GM21360 (cell line): ENCODE data around the gene SLC7A5.
"Not testable (repeated sequence)": the region's sequence is repeated elsewhere in the genome, so short reads cannot be mapped to it uniquely, and the experiment has no call there.

Experiments
- ATAC-seq: cut with Tn5 transposase; IDR thresholded peaks from one replicate; pipeline ENCODE4 v1.9.1; 2021; ENCODE audit warnings: mild to moderate bottlenecking, moderate library complexity; ENCODE audit not compliant: unreplicated experiment

SLC7A5 gene

DNA sequence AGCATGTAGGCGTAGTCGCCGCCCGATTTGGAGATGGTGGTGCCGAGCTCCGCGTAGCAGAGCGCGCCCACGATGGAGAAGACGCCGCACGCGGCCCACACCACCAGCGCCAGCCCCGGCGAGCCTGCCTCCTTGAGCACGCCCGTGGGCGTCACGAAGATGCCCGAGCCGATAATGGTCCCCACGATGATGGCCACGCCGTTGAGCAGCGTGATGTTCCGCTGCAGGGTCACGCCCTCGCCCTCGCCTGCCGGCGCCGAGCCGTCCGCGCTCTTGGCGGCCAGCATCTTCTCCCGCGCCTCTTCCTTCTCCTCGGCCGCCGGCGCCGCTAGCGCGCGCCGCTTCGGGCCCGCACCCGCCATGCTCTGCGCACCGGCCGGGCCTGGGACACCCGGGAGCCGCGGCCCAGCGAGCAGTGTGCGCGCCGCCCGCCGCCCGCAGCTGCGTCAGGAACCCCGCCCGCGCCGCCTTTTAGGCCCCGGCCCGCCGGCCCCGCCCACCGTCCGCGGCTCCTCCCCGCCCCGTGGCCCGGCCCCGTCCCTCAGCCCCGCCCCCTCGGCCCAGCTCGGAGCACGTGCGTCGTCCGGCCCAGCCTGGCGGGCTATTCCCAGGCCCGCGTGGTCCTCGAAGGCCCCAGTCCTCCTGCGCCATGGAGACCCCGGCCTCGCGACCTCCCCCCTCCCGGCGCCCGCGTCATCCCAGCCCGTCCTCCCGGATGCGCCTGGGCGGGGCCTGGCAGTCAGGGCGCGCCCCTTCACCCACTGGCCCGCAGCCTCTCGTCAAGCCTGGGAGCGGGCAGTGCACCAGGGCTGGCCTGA, at the start of gene SLC7A5:
SLC7A5 (minus strand) TSS at position 447 of the 818 bp plus-strand sequence; CDS start at position 362, 85 bp downstream.
- ATAC-seq = peak; percentile 56

DNA sequence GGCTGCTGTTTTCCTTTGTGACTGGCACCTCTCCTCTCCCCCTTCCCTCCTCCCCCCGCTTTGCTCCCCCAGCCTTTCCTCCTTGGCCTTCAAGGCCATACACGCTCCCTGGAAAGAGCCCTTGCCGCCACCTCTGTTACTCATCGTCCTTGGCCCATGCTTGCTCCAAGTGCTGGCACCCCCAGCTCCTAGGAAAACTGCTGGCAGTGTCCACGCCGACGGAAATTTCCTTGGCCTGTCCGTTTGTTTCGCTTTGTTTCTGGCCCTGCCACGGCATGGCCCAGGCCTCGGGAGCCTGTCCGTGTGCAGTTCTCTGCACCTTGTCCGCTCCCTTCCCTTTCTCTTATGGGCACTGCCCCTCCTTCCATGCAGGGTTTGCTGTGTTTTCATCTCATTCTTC, 49.0 kb upstream of the SLC7A5 start:
- no peak for ATAC-seq

DNA sequence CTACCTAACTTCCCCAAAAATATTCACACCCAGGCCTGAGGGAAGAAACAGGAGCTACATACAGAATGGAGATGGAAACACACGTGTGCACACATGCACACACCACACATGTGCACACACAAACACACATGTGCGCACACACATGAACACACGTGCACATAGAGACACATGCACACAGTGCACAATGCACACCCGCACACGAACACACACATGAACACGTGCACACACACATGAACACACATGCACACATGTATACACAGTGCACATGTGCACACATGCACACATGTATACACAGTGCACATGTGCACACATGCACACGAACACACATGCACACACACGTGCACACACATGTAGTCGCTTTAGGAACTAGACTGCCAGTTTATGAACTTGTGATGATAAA, 48.2 kb upstream of the SLC7A5 start:
- no peak for ATAC-seq

DNA sequence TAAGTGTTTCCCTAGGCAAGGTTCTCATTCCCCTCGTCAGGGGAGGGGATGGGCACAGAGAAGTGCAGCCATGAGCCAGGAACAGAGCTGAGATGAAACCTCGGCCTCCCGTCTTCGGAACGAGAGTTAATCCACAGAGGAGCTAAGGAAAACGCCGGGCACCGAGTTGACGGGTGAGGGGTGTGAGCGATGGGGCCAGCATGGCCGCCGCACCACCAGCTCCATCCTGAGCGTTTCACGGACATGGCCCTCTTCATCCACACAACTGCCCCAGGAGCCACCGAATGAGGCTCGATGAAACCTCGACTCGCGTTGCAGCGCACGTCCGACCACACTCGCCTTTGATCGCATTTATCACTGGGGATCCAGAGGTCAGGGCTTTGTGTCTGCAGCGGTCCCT, 45.5 kb upstream of the SLC7A5 start:
- ATAC-seq = no peak

DNA sequence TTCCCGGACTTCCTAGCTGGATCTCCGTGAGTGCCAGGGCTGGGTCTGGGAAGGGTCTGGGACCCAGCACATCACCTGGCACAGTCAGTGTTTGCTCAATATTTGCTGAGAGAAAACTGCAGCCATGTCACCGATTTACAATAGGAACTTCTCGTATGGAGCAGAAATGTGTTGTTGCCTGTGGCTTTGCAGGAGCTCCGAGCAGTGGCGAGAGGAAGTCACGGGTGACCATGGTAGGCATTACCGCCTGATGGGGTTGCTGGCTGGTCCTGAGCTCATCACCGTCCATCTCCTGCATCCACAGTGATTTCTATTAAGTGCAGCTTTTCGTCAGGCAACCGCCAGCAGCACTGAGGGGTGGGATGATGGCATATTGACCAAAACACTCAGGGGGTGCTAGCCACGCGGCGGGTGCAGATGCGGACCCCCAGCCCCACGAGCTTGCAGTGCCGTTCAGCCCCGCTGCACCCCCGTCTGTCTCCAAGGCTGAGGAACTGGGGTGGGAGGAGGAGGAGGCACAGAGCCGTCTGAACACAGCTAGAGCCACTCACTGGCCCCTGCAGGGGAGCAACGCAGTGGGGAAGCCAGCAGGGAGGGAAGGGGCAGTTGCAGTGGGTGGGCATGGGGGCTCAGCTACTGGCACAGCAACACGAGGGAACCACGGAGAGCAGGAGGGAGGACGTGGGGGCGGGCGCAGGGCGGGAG, 44.9 kb upstream of the SLC7A5 start:
- ATAC-seq = not testable (repeated sequence)

DNA sequence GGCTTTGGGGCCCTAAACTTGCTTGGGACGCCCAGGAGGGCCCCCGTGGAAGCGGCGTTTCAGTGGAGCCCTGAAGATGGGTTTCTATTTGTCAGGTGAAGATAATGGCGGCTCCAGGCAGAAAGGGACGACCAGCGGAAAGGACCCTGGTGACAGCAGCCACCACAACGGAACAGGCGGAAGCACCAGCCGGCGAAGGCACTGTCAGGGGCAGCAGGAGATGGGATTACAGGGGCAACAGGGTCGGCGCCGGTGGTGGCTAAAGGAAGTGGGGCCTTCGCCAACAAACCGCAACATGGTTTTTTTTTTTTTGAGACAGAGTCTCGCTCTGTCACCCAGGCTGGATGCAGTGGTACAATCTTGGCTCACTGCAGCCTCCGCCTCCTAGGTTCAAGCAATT, 43.4 kb upstream of the SLC7A5 start:
- not testable (repeated sequence) for ATAC-seq

DNA sequence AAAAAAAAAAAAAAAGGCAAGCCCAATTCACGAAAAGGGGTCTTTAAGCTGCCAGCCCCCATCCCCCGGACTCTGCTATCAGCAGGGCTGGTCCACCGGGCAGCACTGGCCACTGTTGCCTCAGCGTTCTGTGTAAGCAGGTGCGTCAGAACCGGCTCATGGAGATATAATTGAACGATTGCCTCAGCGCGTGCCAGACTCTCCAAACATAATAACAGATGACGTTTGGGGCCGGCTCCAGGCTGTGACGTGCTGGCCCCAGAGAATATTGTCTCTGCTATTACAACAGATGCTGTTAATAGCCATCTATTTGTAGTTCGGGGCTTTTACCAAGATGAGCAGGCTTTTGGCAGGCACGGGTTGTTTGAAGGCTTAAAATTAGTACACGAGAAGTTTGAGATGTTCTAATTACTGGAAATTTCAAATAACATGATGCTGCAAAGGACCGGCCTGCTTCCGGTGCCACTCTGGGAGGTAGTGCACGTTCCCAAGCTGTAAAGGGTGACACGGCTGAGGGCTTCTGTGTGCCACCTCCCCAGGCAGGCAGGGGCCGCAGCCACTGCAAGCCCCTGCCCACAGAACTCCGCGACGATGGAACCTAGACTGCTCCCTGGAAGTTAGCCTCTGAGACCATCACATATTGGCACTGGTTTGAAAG, 41.9 kb upstream of the SLC7A5 start:
- ATAC-seq = not testable (repeated sequence)

DNA sequence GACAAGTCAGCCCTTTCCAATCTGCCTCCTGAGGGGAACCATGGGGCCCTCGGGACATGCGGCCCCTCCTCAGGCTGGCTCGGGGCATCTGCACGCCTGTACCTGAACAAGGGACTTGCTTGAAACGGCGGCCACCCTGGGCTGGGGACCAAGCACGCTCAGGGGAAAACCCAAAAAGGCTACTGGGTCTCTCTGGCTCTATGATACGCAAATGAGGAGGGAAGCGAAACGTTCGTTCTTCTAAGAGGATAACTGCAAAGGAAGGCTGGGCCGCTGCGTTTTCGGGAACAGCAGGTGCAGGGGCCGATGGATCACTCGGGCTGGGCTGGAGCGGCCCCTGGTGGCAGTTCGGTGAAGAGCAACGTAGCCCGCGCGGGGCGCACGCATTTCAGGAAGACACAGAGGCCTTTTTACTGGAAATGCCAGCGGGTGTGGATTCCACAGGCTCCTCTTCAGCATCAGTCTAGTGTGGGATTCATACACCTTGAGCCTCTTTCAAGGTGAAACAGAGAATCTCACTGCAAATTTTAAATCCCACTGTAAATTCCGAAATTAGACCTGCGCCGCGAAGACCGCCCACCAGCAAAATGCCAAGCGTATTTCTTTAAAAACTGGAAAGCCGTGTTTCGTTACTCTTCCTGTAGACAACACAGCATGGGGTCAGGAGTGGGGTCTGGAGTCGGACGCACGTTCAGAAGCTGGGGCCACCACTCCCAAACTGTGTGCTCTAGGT, 40.1 kb upstream of the SLC7A5 start:
- ATAC-seq = peak; percentile 86

DNA sequence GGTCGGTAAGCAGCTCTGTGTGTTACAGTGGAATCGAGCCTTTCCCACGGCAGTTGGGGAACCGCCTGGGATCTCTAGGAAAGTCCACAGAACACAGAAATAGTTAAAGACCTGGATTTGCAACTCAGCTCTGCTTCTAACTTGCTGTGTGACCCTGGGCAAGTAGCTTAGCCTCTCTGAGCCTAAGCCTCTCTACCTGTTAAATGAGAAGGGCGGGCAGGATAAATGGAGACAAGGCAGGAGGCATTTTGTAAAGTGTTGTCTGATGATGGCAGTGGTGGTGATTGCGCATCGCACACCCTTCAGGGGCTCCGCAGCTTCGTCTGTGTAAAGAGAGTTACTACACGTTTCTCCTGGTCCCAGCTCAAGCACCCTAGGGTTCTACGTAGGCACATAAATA, 38.8 kb upstream of the SLC7A5 start:
- not testable (repeated sequence) for ATAC-seq

DNA sequence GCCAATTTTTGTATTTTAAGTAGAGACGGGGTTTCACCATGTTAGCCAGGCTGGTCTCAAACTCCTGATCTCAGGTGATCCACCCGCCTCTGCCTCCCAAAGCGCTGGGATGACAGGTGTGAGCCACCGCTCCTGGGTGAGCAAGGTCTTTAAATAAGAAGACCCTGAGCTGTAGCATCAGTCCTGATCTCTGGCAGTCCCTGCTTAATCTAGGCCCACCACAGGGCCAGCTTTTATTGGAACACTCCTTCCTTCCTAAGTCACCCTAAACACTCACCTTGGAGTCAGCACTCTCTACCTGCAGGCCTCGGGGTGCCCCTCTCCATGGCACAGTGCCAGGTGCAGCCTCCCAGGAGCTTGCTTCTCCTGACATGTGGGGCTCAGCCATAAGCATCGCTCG, 36.2 kb upstream of the SLC7A5 start:
- ATAC-seq = not testable (repeated sequence)

DNA sequence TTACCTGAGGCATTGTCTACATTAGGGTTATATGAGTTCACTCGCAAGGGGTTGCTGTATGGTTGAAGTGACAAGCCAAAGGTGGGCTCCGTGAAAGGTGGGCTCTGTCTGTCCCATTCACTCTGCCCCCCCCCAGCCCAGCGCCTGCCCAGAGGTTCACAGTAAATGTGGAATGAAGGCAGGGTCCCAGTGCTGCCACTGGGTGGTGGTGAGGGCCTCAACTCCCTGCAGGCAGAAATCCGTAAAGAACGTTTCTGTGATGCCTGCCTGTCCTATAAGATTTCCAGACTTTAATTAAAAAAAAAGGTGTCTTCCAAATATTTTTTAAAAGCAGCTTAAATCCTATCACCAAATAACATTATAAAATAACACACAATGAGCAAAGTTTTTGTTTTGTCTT, 35.7 kb upstream of the SLC7A5 start:
- ATAC-seq = not testable (repeated sequence)

DNA sequence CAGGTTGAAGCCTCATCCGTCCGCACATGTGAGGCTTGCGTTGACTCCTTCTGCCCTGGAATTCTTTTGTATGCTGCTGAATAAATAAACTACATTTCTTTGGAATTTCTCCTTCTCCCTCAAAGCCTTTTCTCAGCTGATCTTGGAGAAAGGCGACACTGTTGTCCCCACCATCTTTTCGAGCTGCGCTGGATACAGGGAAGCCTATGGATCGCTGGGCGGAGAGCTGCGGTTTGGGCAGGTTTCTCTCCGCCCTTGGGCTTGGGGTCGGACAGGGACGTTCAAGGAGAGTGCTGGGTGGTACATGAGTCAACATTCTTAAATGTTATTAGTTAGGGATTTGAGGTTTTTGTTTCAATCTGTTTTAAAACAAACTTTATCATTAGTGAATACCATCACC, 31.2 kb upstream of the SLC7A5 start:
- ATAC-seq = not testable (repeated sequence)

DNA sequence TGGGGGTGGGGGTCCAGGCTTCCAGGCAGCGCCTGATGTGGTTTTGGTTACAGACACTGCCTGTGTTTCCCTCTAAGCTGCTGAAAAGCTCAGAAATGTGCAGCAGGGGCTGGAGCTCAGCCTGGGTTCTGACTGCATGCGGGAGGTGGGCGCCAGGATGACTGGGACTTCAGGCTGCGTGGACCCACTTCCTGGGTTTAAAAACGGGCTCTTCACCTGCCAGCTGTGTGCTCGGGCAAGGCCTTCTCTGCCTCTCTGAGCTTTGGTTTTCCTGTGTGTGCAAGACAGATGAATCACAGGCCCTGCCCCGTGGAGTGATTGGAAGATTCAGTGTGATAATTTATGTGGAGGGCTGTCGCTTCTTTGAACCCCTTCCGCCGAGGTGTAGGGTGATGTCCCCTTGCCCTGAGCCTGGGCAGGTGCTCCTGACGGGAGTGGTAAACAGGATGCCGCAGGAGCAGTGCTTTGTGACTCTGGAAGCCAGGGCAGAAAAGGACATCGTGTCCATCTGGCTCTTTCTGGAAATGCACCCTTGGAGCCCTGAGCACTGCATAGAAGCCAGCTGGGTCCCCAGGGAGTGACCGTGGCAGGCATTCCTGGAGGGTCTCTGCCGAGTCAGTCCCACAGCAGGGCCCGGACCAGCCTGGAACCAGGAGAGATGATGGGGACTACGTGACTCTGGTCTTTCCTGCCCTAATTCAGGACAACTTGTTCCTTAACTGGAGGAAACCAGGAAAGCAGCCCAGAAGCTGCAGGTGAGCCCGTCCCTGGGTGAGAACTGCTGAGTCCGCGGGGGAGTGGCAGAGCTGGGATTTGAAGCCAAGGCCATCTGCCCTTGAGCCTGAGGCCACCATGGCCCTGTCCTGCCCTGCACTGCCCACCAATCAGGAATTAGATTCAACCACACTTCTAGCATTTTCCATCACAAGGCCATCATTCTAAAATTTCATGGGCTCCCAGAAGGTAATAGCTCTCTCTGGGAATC, 28.5 kb upstream of the SLC7A5 start:
- ATAC-seq = no peak

DNA sequence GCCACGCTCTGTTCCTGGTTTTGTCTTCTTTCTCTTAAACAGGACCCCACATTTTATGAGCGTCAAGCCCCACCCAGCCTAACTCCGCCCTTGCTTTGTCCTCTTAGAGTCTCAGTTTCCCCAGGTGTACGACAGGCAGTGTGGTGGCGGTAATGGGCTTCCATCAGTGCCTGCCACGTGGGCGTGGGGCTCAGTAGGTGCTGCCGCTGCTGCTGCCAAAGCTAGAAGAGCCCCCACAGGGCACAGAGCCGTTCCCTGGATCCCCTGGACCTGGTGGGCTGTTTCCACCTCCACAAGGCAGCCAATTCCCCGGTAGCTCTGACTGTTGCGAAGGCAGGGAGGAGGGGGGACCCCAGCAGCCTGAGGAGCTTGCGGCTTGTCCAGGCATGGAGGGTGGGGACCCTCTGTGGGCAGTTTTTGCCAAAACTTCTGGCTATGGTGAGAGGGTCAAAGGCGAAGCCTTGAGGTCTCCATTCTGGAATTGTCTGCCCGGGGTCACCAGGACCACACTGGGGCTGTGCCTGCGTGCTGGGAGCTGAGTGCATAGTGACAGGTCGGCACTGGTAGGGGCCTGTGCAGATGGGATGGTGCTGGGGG, 27.7 kb upstream of the SLC7A5 start:
- ATAC-seq = not testable (repeated sequence)

DNA sequence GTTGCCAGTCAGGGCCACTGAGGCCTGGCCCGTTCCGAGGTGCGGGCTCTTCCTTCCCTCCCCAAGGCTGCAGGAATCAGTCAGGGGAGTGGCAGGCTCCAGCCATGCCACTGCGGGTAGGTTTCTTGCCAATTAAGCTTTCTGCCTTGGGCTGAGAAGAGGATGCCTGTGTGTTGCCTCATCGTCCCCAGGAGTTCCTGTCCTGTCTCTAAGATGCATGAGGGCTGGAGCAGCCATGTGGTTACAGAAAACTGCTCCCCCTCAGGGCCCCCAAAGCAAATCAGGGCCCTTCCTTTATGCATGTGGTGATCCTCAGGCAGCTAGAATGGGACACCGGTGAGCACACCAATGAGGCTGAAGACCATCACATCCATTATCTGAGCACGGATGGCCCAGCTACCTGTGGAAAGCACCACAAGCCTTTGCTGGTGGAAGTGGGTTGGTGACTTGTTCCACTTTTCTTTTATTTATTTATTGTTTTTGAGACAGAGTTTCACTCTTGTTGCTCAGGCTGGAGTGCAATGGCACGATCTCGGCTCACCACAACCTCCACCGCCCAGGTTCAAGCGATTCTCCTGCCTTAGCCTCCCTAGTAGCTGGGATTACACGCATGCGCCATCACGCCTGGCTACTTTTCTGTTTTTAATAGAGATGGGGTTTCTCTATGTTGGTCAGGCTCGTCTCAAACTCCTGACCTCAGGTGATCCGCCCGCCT, 27.0 kb upstream of the SLC7A5 start:
- not testable (repeated sequence) for ATAC-seq

DNA sequence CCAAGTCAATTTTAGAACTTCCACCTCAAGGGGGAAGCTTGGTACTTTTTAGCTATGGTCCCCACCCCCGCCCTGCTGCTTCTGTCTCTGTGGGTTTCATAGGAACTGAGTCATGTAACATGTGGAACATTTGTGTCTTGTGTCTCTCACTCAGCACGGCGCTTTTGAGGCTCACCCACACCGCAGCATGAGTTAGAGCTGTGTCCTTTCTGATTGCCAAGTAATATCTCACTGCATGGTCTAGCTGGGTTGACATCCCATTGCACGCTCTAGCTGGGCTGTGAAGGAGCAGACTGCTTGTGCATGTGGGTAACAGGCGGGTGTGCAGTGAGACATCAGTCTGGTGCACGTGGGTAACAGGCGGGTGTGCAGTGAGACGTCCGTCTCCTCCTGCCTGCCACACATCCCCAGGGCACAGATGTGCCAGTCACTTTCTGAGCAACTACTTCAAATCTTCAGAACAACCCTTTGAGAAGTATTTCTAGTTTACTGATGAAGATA, 26.4 kb upstream of the SLC7A5 start:
- ATAC-seq = peak; percentile 61

DNA sequence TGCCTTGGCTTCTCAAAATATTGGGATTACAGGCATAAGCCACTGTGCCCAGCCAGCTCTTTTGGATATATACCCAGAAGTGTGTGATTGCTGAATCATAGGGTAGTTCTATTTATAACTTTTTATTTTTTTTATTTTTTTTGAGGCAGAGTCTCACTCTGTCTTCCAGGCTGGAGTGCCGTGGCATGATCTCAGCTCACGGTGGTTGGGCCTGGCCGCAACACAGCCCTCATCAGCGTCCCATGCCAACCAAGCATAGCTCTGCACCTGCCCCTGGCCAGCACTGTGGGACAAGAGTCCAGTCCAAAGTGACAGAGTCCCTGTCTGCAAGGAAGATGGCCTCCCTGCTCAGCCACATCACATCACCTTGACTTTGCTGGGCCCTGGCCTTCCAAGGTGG, 24.7 kb upstream of the SLC7A5 start:
- not testable (repeated sequence) for ATAC-seq

DNA sequence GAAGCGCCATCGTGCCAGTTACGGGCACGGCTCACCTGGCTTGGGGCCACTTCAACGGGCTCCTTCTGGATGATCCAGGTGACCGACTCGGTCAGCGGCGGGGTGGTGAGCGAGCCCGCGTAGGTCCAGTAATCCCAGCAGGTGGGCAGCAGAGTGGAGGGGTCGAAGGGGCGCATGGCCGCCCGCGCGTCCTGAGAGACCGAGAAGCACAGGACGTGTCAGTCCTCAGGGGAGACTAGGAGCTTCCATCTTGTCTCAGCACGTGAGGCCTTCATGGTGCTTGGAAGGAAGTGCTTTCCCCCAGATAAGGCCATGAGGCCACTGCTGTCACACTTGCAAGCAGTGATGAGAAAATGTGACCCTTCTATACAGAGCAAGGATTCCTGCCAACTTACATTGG, 22.5 kb upstream of the SLC7A5 start:
- no peak for ATAC-seq

DNA sequence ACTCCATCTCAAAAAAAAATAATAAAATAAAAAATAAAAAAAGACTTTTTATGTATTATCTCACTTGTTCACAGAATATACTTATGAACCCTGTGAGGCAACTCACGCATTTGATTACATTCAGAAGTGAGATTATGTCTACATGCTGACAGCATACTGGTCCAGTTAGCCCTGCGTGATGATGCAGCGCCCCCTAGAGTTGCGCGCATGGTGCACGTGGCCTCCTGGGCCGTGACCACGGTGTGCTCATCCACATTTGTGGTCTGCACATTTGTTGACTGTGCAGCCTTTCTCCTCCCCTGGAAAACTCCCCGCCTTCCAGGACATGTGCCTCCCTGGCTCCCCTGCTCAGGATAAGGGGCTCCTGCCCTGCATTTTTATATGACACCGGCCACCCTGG, 20.5 kb upstream of the SLC7A5 start:
- ATAC-seq = not testable (repeated sequence)
